ENCODE data around the gene AHRR.

The AHRR gene

GRCh38 chr5:431001-431710 is 109.6 kb downstream of the AHRR start:
- no peak for DNase-seq

GRCh38 chr5:431711-432050 is 110.2 kb downstream of the AHRR start:
- DNase-seq: no peak

DNA sequence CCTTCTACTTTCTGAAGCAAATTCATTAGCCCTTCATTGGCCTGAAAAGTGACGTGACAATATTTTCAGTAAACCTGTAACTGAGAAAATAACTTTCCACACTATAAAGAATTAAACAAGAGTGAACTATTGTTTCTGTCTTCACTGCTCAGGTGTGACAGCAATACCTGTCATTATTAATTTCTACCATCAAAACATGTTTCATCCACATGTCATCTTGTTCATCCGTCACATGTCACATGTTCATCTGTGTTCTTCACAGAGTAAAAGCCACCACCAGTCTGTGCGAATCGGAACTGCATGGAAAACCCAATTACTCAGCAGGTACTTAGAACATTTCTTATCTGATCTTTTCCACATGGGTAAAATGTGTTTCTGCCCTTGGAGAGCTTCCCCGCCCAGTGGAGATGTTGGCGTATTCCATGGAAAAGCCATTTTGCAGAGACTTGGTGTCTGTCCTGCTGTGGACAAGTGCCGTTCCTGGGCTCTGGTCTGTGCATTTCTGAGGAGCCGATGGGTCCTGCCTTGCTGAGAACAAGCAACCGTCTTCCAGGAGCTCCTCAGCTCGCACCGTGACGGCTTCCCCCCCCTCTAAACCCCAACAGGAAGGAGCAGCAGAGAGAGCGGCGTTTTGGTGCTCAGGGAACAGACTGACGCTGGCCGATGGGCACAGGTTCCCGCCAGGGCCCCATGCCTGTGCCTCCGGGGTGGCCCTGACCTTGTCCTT is 110.8 kb downstream of the AHRR start:
- no peak for DNase-seq

DNA sequence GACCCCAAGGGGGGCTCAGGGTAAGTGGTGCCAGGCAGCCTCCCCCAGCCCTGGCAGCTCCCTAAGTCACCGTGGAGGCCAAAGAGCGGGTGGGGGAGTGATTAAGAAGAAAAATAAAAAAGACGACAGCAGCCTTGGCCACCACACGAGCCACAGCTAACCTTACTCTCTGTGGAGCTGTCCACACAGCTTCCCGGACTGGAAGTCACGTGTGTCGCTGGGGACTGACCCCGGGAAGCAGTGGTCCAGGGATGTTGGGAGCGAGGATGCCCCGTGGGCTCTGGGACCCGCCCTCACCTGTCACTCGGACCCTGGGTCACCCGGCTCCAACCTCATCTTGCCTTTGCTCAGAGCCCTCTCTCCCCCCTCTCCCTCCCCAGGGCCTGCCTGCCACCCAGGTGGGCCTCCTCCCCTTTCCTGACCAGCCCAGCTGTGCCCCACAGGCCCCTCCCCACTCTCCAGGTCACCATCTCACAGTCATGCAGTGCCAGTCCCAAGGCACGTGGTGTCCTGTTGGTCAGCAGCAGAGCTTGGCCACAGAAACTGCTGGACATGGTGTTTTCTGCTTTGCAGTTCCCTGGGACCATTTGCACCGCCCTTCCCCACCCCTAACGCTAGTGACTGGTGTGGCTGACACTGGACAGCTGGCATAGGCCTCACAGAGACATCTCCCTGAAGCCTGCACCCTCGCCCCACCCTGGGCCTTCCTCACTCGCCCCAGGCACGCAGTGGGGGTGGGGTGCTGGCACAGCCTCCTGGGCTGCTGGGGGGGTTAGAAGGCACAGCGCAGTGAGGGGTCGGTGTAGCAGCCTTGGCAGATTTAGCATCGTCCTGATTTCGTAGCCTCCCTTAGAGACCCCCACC is 111.6 kb downstream of the AHRR start:
- DNase-seq: no peak

DNA sequence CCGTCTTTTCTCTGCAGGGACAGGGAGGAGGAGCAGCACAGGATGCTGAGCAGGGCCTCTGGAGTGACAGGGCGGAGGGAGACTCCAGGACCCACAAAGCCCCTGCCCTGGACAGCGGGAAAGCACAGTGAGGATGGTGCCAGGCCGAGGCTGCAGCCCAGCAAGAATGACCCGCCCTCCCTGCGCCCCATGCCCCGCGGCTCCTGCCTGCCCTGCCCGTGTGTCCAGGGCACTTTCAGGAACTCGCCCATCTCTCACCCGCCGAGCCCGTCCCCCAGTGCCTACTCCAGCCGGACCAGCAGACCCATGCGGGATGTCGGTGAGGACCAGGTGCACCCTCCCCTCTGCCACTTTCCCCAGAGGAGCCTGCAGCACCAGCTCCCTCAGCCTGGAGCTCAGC is 112.3 kb downstream of the AHRR start:
- DNase-seq: no peak

GRCh38 chr5:434443-435146 is 113.1 kb downstream of the AHRR start:
- no peak for DNase-seq

DNA sequence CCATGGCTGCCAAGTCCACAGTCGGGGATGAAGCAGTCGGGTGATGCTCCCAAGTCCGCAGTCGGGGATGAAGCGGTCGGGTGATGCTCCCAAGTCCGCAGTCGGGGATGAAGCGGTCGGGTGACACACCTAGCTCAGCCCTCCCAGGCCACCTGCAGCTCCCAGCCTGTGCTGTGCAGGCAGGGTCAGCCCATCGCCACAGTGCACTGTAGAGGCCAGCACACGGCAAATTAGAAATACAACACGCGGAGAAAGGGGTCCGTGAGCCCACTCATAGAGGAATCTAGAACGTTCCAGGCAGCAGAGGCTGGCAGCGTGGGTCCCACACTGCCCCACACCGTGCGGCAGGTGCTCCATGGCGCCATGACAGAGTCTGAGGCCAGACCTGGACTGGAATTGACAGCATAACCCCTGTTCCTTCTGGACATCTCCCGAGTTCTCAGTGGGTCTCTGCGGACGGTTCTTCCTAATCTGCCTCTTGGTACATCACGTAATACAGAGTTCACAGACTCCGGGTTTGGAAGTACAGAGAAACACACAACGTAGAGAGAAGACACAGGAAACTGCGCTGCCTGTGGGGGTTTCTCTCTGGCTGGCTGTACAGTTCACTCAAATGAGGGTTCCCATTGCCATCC is 113.8 kb downstream of the AHRR start:
- no peak for DNase-seq

DNA sequence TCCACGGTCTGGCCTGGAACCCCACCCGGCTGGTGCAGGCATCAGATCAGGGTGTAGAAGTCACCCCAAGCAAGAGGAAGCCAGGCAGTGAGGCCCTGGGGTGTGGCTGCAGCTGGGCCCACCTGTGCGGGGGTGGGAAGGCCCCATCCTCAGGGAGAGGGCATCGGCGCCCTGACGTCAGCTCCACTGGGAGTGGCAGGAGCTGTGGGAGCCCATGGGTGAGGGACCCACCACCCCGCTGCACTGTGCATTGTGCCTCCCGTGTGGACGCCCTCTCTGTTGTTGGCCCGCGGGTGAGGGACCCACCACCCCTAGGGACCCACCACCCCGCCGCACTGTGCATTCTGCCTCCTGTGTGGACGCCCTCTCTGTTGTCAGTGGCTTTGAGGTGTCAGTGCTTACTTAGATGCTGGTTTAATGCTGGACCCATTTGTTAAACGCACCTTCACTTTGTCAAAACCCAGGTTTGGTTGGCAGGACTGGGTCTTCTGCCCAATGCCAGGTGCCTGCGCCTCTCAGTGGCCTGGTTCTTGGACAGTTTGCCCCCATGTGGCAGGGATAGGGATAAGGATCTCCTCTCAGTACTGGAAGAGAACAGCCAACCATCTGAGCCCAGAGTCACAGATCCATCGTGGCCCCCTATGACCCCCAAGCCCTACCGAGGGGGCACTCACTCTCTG is 114.6 kb downstream of the AHRR start:
- DNase-seq: no peak

- DNase-seq: no peak
These were observed 115.1 kb downstream of the AHRR start for GRCh38 chr5:436641-436975.

GRCh38 chr5:437281-437771 is 115.8 kb downstream of the AHRR start:
- no peak for DNase-seq

GRCh38 chr5:438481-438981 is 117.0 kb downstream of the AHRR start:
- no peak for DNase-seq

DNA sequence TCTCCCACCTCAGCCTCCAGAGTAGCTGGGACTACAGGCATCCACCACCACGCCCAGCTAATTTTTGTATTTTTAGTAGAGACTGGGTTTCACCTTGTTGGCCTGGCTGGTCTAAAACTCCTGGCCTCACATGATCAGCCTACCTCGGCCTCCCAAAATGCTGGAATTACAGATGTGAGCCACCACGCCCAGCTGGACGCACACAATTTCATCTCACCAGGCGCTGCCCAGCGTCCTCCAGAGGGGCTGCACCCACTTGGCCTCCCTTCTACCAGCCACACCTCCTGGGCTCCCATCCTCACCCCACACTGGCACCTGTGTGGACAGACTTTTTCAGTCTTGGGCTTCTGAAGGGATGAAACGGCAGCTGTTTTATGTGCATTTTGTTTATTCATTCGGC is 117.7 kb downstream of the AHRR start:
- DNase-seq: no peak

DNA sequence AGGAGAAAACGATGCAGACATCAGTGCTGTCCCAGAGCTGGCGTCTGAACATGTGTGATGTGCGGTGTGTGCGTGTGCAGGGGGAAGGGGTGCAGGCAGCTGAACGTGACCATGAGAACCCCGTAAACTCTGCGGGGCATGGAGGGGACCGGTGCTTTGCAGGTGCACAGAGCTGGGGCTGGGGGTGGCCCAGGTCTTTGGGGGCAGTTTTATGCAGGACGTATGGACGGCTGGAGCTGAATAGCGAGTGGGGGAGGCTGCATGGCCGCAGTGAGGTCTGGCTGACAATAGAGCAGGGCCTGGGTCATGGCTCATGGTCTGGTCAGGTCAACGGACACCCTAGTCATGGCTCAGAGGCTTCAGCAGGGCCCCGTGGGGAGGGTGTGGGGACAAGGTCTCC is 118.1 kb downstream of the AHRR start:
- no peak for DNase-seq

DNA sequence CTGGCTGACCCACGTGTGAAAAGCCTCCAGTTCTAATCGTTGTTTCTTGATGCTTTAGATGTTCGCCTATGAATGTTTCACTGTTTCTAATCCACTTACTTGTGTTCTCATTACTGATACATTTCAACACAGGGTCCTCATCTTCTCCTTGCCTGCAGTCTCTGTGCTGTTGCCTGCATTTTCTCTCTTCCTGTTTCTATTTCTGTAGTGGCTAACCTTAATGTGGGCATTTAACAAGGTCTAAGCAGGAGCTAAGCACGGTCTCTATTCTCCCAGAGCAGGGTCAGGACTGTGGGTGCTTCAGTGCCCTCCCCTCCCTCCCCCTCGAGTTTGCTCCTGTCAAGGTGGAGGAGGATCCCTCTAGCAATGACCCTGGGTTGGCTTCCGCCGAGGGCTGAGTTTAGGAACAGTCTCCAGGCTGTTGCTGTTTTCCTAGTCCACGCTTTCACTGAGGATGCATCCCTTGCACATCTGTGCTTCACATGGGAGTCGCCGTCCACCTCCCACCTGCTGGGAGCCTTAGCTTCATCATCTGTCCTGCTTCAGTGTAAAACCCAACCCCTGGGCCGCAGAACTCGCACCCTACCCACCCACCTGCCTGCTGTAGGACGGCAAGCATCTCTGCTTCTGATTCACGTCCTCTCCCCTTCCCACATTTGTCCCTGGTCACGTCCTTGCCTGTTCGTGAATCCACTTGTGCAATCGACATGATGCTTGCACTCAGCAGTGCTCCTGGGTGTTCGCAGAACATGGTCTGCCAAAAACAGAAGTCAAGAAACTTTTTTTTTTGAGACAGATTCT is 119.1 kb downstream of the AHRR start:
- DNase-seq: no peak

DNA sequence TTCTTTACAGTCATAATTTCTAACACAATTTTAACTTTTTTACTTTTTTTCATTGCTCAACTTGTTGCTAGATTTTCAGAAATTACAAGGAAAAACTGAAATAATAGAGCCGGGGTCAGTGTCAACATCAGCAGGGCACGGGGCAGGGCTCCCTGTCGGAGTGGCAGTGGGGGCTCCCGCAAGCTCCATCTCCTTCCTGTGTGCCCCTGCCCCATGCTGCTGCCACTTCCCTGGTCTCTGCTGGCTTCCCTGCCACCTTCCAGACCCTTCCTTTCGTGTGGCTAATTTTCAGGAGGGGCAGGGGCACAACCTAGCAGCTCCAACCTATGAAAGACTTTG is 120.5 kb downstream of the AHRR start:
- no peak for DNase-seq

- DNase-seq: peak; percentile 66
These were observed 121.1 kb downstream of the AHRR start, which contains the start of gene EXOC3 for GRCh38 chr5:442335-443238. Gene EXOC3, plus strand, starts transcription at chr5:443176. Its CDS starts 3,030 bp downstream, at chr5:446206.

DNA sequence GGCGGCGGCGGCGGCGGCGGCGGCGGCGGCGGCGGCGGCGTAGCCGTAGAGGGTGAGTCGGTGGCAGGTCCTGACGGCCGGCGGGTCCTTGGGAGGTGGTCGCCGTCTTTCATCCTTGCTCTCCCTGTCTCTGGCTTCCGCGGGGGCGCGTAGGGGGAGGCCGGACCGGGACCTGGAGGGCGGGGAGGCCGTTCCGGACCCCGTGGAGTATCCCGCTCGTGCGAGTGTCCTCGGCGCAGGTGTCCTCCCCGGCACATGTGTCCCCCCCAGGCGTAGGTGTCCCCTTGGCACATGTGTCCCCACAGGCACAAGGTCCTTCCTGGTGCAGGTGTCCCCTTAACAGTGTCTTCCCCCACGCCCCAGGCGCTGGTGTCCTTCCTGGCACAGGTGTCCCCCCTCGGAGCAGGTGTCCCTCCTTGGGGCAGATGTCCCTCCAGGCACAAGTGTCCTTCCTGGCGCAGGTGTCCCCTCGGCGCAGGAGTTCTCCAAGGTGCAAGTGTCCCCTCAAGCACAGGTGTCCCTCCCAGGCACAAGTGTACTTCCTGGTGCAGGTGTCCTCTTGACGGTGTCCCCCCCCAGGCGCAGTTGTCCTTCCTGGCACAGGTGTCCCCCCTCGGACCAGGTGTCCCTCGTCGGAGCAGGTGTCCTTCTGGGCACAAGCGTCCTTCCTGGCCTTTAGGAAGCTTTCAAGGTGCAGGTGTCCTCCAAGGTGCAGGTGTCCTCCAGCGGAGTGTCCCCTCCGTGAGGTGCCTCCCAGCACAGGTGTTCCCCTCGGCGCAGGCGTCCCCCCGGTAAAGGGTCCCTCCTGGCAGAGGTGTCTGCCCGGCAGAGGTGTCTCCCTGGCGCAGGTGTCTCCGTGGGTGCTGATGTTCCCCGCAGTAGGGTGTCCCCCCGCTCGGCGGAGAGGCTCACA is 122.0 kb downstream of the AHRR start:
- DNase-seq: peak; percentile 16

GRCh38 chr5:444226-444625 is 122.7 kb downstream of the AHRR start:
- DNase-seq: no peak

DNA sequence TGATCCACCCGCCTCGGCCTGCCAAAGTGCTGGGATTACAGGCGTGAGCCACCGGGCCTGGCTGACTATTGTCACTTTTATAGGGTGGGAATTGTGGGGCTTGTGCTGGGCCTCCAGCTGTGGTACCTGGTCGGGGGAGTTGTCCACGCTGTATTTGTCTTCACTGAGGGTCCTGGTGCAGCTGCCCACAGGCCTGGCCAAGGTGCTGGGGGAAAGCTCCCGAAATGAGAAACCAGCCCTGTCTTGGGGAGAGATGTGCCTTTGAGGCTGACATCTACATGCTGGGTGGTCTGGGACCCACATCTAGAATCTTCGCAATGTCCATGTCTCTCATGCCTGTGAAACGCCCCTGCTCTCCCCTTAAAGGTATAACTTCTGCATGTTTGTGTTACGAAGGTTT is 124.1 kb downstream of the AHRR start:
- no peak for DNase-seq
